Measurements from ENCODE around the gene NR5A2.

DNA sequence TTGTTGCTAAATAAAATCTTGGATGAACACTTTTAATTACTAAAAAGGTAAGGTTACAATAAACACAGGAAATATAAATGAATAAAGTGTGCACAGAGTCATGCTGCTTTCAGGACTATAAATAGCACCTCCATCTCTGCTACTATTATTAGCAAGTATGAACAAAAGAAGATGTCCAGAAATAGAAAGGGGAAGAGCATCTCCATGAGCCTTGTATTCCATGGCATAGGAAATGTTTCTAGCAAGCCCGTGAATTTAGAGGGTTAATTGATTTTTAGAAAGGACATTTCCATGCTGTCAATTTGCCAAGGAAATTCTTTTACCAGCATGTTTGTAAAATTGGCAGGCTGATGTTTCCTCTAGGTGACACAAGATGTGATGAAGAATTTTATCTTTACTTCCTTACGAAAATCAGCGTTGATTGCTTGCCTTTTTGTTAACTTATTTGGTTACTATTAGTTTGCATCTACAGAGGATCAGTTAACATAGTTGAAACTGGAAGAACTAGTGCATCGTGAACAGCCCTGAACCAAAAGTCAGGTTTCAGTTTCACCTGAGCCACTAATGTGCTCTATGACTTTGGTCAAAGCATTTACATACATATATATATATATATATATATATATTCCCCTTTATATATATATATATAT is 45.3 kb downstream of the NR5A2 start:
- TF ChIP-seq, protein P1, sequence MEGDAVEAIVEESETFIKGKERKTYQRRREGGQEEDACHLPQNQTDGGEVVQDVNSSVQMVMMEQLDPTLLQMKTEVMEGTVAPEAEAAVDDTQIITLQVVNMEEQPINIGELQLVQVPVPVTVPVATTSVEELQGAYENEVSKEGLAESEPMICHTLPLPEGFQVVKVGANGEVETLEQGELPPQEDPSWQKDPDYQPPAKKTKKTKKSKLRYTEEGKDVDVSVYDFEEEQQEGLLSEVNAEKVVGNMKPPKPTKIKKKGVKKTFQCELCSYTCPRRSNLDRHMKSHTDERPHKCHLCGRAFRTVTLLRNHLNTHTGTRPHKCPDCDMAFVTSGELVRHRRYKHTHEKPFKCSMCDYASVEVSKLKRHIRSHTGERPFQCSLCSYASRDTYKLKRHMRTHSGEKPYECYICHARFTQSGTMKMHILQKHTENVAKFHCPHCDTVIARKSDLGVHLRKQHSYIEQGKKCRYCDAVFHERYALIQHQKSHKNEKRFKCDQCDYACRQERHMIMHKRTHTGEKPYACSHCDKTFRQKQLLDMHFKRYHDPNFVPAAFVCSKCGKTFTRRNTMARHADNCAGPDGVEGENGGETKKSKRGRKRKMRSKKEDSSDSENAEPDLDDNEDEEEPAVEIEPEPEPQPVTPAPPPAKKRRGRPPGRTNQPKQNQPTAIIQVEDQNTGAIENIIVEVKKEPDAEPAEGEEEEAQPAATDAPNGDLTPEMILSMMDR (IDR thresholded peaks at IDR 0.05) = no peak
- no peak for TF ChIP-seq POLR2A (IDR thresholded peaks at IDR 0.05)
